ENCODE measurements around the gene UBN1.

UBN1 gene

GRCh38 chr16:4805231-4805630 is 42.0 kb upstream of the UBN1 start:
- ChIA-PET POLR2A (ENCODE audit: low non-redundant PET) (no interaction called here), CTCF (no interaction called here)
- TF ChIP-seq CTCF (conservative IDR thresholded peaks at IDR 0.05; ENCODE audit: low read depth) = no peak
- no peak for DNase-seq (ENCODE audit: low spot score)
- H3K27ac ChIP-seq = peak overlapping the region; percentile 98

GRCh38 chr16:4806280-4806679 is 41.0 kb upstream of the UBN1 start:
- POLR2A ChIA-PET (ENCODE audit: low non-redundant PET) = no interaction called here
- H3K27ac ChIP-seq = no peak overlapping the region
- CTCF ChIA-PET = interaction anchor here (0.6 kb wide), 1 partner anchor 316 kb away, joined by 3 read pairs; no protein-coding TSS in a partner anchor
- DNase-seq (ENCODE audit: low spot score) = no peak
- no peak for TF ChIP-seq CTCF (conservative IDR thresholded peaks at IDR 0.05; ENCODE audit: low read depth)

- TF ChIP-seq CTCF (conservative IDR thresholded peaks at IDR 0.05; ENCODE audit: low read depth) = no peak
- no peak for DNase-seq (ENCODE audit: low spot score)
- CTCF ChIA-PET = no interaction called here
- POLR2A ChIA-PET (ENCODE audit: low non-redundant PET) = interaction anchor here (0.7 kb wide), 1 partner anchor 192 kb away, joined by 12 read pairs; no protein-coding TSS in a partner anchor
- peak overlapping the region; percentile 55 for H3K27ac ChIP-seq
Observed at GRCh38 chr16:4811242-4811641, 36.0 kb upstream of the UBN1 start.

- CTCF ChIA-PET = no interaction called here
- TF ChIP-seq CTCF (conservative IDR thresholded peaks at IDR 0.05; ENCODE audit: low read depth) = no peak
- POLR2A ChIA-PET (ENCODE audit: low non-redundant PET) = no interaction called here
Observed at GRCh38 chr16:4811773-4812172, 35.5 kb upstream of the UBN1 start.

GRCh38 chr16:4813251-4814003 is 33.9 kb upstream of the UBN1 start:
- TF ChIP-seq CTCF (conservative IDR thresholded peaks at IDR 0.05; ENCODE audit: low read depth) = no peak
- CTCF ChIA-PET = no interaction called here
- POLR2A ChIA-PET (ENCODE audit: low non-redundant PET) = interaction anchor here (0.6 kb wide), 1 partner anchor 140 kb away, joined by 4 read pairs; no protein-coding TSS in a partner anchor
- no peak for DNase-seq (ENCODE audit: low spot score)
- H3K27ac ChIP-seq = no peak overlapping the region

More at GRCh38 chr16:4811773-4812172, 35.5 kb upstream of the UBN1 start:
- no peak for DNase-seq (ENCODE audit: low spot score)
- peak overlapping the region; percentile 55 for H3K27ac ChIP-seq

GRCh38 chr16:4814046-4814445 is 33.2 kb upstream of the UBN1 start:
- POLR2A ChIA-PET (ENCODE audit: low non-redundant PET) = no interaction called here
- no peak for DNase-seq (ENCODE audit: low spot score)
- CTCF ChIA-PET = no interaction called here
- TF ChIP-seq CTCF (conservative IDR thresholded peaks at IDR 0.05; ENCODE audit: low read depth) = no peak
- H3K27ac ChIP-seq = no peak overlapping the region
